Mammary epithelial cell (primary cell): ENCODE results near the gene SRSF2.

Source experiments
- CTCF ChIP-seq, 2 donors: IDR thresholded peaks in 1 of 2; conservative IDR thresholded peaks in 1 of 2; 2 replicates each; pipeline ENCODE4 v1.5.1; 2011 to 2012; ENCODE audit warnings: inconsistent platforms in 2 of 2, low read length in 2 of 2, mild to moderate bottlenecking in 2 of 2, control low read depth in 1 of 2, low read depth in 1 of 2; ENCODE audit not compliant: insufficient read depth in 1 of 2; ENCODE audit errors: extremely low read depth in 1 of 2
- EZH2 ChIP-seq: IDR thresholded peaks from 2 replicates; pipeline ENCODE4 v1.6.1; 2012; ENCODE audit warnings: low read length, inconsistent platforms, borderline replicate concordance

- TF ChIP-seq CTCF (conservative IDR thresholded peaks at IDR 0.05 in 1 of 2, IDR thresholded peaks at IDR 0.05 in 1 of 2; ENCODE audit: extremely low read depth in 1 of 2, insufficient read depth in 1 of 2, low read depth in 1 of 2, low read length in 2 of 2) (no peak), EZH2 (no peak)
These were observed 49.6 kb downstream of the SRSF2 start for GRCh38 chr17:76687298-76688164.
